SK-N-SH (cell line): ENCODE measurements around the gene PIGW. TPM values are rescaled to one million over a fixed set of nuclear protein-coding genes. Genes with fewer than 3 reads are reported as not detected.

ENCODE experiments used
- CTCF ChIA-PET: fragments of 300-600, 350-600 bp; formaldehyde crosslinking; extraction: SDS; loops from one replicate; lab custom pipeline; 2021; lab: Yijun Ruan, JAX
- POLR2A ChIA-PET: fragments of 350-600 bp; sonication (Branson Sonifier 250); formaldehyde crosslinking; extraction: SDS; loops from one replicate; lab custom pipeline; 2020; ENCODE audit warnings: antibody characterized with exemption, inconsistent platforms; lab: Yijun Ruan, JAX
- DNase-seq: peaks from one replicate; pipeline ENCODE4 v3.0.0; 2012
- H2AFZ ChIP-seq: fragments of 200-600 bp; sonication (generic); 2 replicates; pipeline ENCODE4 v1.8.1; 2016; ENCODE audit warnings: antibody characterized with exemption, mild to moderate bottlenecking, low read depth
- H3F3A ChIP-seq: fragments of 200-600 bp; sonication (generic); replicated peaks from 2 replicates; pipeline ENCODE3; 2016; ENCODE audit warnings: antibody characterized with exemption, mild to moderate bottlenecking; ENCODE audit not compliant: insufficient read depth
- H3K27ac ChIP-seq, 2 experiments: fragments of 200-500 bp in 1 of 2; fragments of 200-600 bp in 1 of 2; sonication (Bioruptor generic) in 1 of 2; sonication (generic), shearing (Covaris generic) in 1 of 2; 2 replicates each; pipeline versions ENCODE4 v1.5.1 to v1.6.1; 2014 to 2016; ENCODE audit warnings: low read depth in 2 of 2, inconsistent platforms in 1 of 2, low read length in 1 of 2, mild to moderate bottlenecking in 1 of 2, mixed read lengths in 1 of 2
- H3K27me3 ChIP-seq: fragments of 200-600 bp; sonication (generic), shearing (Covaris generic); 2 replicates; pipeline ENCODE4 v1.6.1; 2016; ENCODE audit warnings: mixed run types; ENCODE audit not compliant: insufficient read depth
- H3K36me3 ChIP-seq, 2 experiments: fragments of 200-500 bp in 1 of 2; fragments of 200-600 bp in 1 of 2; sonication (Bioruptor generic) in 1 of 2; sonication (generic) in 1 of 2; replicated peaks in 1 of 2; 2 replicates each; pipeline versions ENCODE3 to v1.5.1; 2014 to 2016; ENCODE audit warnings: low read length in 1 of 2, mild to moderate bottlenecking in 1 of 2; ENCODE audit not compliant: insufficient read depth in 2 of 2, control insufficient read depth in 1 of 2
- H3K4me1 ChIP-seq, 2 experiments: fragments of 200-500 bp in 1 of 2; fragments of 200-600 bp in 1 of 2; sonication (Bioruptor generic) in 1 of 2; sonication (generic), shearing (Covaris generic) in 1 of 2; 2 replicates each; pipeline versions ENCODE4 v1.5.1 to v1.6.1; 2014 to 2016; ENCODE audit warnings: low read depth in 1 of 2, low read length in 1 of 2, mixed run types in 1 of 2; ENCODE audit not compliant: insufficient read depth in 2 of 2, control insufficient read depth in 1 of 2
- H3K4me2 ChIP-seq: fragments of 200-600 bp; sonication (generic), shearing (Covaris generic); 2 replicates; pipeline ENCODE4 v1.6.1; 2017; ENCODE audit warnings: mixed run types
- H3K4me3 ChIP-seq, 2 experiments: fragments of 200-500 bp in 1 of 2; fragments of 200-600 bp in 1 of 2; sonication (Bioruptor generic) in 1 of 2; sonication (generic), shearing (Covaris generic) in 1 of 2; 2 replicates each; pipeline versions ENCODE4 v1.5.1 to v1.8.1; 2014 to 2016; ENCODE audit warnings: low read depth in 2 of 2, inconsistent platforms in 1 of 2, low read length in 1 of 2, mild to moderate bottlenecking in 1 of 2, mixed read lengths in 1 of 2, moderate library complexity in 1 of 2
- H3K79me2 ChIP-seq: fragments of 200-600 bp; sonication (generic); 2 replicates; pipeline ENCODE4 v1.8.1; 2017; ENCODE audit warnings: mild to moderate bottlenecking; ENCODE audit not compliant: insufficient read depth
- H3K9ac ChIP-seq: fragments of 200-600 bp; sonication (generic); 2 replicates; pipeline ENCODE4 v1.6.1; 2017; ENCODE audit warnings: mixed run types
- H3K9me2 ChIP-seq: fragments of 200-600 bp; sonication (generic); 2 replicates; pipeline ENCODE4 v1.6.1; 2017; ENCODE audit warnings: mixed run types
- H3K9me3 ChIP-seq: fragments of 200-600 bp; sonication (generic); 2 replicates; pipeline ENCODE4 v1.6.1; 2017; ENCODE audit warnings: mixed run types, mild to moderate bottlenecking, moderate library complexity
- H4K20me1 ChIP-seq: fragments of 200-600 bp; sonication (generic); 2 replicates; pipeline ENCODE4 v1.6.1; 2017; ENCODE audit warnings: mild to moderate bottlenecking, mixed run types; ENCODE audit not compliant: insufficient read depth
- ELF1 ChIP-seq: IDR thresholded peaks from 2 replicates; pipeline ENCODE4 v1.4.0; 2012
- FOXJ3 ChIP-seq: sonication (generic); formaldehyde crosslinking; IDR thresholded peaks from 2 replicates; pipeline ENCODE4 v1.5.1; 2020; ENCODE audit warnings: mild to moderate bottlenecking, missing genetic modification reagents
- FOXM1 ChIP-seq: IDR thresholded peaks from 2 replicates; pipeline ENCODE4 v1.4.0; 2012; ENCODE audit warnings: low read depth, mild to moderate bottlenecking
- GABPA ChIP-seq: IDR thresholded peaks from 2 replicates; pipeline ENCODE4 v1.4.0; 2012; ENCODE audit warnings: low read depth, mild to moderate bottlenecking
- MEF2A ChIP-seq: IDR thresholded peaks from 2 replicates; pipeline ENCODE4 v1.4.0; 2012; ENCODE audit warnings: low read depth, borderline replicate concordance
- NRF1 ChIP-seq: IDR thresholded peaks from 2 replicates; pipeline ENCODE4 v1.6.1; 2012; ENCODE audit warnings: low read depth, mild to moderate bottlenecking, low read length
- POLR2AphosphoS5 ChIP-seq: IDR thresholded peaks from 2 replicates; pipeline ENCODE4 v1.6.1; 2012; ENCODE audit warnings: low read depth, low read length
- RAD21 ChIP-seq: IDR thresholded peaks from 2 replicates; pipeline ENCODE4 v1.6.1; 2012; ENCODE audit warnings: mild to moderate bottlenecking, low read length
- RXRA ChIP-seq: IDR thresholded peaks from 2 replicates; pipeline ENCODE4 v1.4.0; 2012; ENCODE audit warnings: low read depth, mild to moderate bottlenecking, borderline replicate concordance
- TCF12 ChIP-seq: IDR thresholded peaks from 2 replicates; pipeline ENCODE4 v1.4.0; 2012
- WGBS: methylation state at CpG from one replicate; pipeline ENCODE4 v1.1.6; 2017; ENCODE audit warnings: low lambda C conversion rate; 5-methylcytosine and 5-hydroxymethylcytosine counted together
- polyA plus RNA-seq, 3 experiments: library from polyadenylated mRNA; depleted of rRNA; stranded (reverse); fragments of >200 nt; gene quantifications; 2 replicates each; pipeline ENCODE4 v1.2.3, GENCODE V29; 2012
- TF ChIP-seq, protein P1 (sequence below): IDR thresholded peaks from 2 replicates; pipeline ENCODE4 v1.6.1; 2012; ENCODE audit warnings: mild to moderate bottlenecking, low read depth, low read length, moderate library complexity
- TF ChIP-seq, protein P2 (sequence below): IDR thresholded peaks from 2 replicates; pipeline ENCODE4 v1.4.0; 2012; ENCODE audit warnings: low read depth, borderline replicate concordance
- TF ChIP-seq, protein P3 (sequence below): fragments of 150-350 bp; IDR thresholded peaks from 2 replicates; pipeline ENCODE4 v1.6.1; 2017; ENCODE audit warnings: antibody characterized with exemption, low read length, low read depth, borderline replicate concordance
- TF ChIP-seq, protein P4 (sequence below): IDR thresholded peaks from 2 replicates; pipeline ENCODE4; 2012

PIGW gene
- polyA plus RNA-seq, 1 of the 3 experiments (the other 2 are of a cell fraction), result 10.1 TPM

DNA sequence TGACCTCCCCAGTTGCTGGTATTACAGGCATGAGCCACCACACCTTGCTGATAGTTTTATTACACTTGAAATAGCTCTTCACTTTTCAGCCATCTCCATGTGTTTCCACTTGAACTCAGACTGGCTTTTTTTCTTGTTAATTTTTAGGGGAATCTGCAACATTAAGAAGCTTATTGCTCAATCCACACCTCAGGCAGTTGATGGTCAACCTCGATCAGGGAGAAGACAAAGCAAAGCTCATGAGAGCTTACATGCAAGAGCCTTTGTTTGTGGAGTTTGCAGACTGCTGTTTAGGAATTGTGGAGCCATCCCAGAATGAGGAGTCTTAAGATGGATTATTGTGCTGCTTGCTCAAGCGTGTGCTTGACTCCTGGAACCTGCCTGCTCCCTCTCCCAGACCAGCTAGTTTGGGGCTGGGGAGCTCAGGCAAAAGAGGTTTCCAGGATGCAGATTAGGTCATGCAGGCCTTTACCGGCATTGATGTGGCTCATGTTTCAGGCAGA, 39.7 kb upstream of the PIGW start (continued):
- TF ChIP-seq, protein P1, sequence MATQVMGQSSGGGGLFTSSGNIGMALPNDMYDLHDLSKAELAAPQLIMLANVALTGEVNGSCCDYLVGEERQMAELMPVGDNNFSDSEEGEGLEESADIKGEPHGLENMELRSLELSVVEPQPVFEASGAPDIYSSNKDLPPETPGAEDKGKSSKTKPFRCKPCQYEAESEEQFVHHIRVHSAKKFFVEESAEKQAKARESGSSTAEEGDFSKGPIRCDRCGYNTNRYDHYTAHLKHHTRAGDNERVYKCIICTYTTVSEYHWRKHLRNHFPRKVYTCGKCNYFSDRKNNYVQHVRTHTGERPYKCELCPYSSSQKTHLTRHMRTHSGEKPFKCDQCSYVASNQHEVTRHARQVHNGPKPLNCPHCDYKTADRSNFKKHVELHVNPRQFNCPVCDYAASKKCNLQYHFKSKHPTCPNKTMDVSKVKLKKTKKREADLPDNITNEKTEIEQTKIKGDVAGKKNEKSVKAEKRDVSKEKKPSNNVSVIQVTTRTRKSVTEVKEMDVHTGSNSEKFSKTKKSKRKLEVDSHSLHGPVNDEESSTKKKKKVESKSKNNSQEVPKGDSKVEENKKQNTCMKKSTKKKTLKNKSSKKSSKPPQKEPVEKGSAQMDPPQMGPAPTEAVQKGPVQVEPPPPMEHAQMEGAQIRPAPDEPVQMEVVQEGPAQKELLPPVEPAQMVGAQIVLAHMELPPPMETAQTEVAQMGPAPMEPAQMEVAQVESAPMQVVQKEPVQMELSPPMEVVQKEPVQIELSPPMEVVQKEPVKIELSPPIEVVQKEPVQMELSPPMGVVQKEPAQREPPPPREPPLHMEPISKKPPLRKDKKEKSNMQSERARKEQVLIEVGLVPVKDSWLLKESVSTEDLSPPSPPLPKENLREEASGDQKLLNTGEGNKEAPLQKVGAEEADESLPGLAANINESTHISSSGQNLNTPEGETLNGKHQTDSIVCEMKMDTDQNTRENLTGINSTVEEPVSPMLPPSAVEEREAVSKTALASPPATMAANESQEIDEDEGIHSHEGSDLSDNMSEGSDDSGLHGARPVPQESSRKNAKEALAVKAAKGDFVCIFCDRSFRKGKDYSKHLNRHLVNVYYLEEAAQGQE, result no peak
- TF ChIP-seq FOXJ3 (CRISPR knock-in tag), result no peak
- TF ChIP-seq ELF1, result no peak
- TF ChIP-seq, protein P2, sequence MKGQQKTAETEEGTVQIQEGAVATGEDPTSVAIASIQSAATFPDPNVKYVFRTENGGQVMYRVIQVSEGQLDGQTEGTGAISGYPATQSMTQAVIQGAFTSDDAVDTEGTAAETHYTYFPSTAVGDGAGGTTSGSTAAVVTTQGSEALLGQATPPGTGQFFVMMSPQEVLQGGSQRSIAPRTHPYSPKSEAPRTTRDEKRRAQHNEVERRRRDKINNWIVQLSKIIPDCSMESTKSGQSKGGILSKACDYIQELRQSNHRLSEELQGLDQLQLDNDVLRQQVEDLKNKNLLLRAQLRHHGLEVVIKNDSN, result no peak
- no peak for TF ChIP-seq NRF1
- TF ChIP-seq FOXM1, result no peak
- TF ChIP-seq, protein P3, sequence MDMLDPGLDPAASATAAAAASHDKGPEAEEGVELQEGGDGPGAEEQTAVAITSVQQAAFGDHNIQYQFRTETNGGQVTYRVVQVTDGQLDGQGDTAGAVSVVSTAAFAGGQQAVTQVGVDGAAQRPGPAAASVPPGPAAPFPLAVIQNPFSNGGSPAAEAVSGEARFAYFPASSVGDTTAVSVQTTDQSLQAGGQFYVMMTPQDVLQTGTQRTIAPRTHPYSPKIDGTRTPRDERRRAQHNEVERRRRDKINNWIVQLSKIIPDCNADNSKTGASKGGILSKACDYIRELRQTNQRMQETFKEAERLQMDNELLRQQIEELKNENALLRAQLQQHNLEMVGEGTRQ, result no peak
- no peak for TF ChIP-seq TCF12
- TF ChIP-seq, protein P4, sequence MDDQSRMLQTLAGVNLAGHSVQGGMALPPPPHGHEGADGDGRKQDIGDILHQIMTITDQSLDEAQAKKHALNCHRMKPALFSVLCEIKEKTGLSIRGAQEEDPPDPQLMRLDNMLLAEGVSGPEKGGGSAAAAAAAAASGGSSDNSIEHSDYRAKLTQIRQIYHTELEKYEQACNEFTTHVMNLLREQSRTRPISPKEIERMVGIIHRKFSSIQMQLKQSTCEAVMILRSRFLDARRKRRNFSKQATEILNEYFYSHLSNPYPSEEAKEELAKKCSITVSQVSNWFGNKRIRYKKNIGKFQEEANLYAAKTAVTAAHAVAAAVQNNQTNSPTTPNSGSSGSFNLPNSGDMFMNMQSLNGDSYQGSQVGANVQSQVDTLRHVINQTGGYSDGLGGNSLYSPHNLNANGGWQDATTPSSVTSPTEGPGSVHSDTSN, result no peak

DNA sequence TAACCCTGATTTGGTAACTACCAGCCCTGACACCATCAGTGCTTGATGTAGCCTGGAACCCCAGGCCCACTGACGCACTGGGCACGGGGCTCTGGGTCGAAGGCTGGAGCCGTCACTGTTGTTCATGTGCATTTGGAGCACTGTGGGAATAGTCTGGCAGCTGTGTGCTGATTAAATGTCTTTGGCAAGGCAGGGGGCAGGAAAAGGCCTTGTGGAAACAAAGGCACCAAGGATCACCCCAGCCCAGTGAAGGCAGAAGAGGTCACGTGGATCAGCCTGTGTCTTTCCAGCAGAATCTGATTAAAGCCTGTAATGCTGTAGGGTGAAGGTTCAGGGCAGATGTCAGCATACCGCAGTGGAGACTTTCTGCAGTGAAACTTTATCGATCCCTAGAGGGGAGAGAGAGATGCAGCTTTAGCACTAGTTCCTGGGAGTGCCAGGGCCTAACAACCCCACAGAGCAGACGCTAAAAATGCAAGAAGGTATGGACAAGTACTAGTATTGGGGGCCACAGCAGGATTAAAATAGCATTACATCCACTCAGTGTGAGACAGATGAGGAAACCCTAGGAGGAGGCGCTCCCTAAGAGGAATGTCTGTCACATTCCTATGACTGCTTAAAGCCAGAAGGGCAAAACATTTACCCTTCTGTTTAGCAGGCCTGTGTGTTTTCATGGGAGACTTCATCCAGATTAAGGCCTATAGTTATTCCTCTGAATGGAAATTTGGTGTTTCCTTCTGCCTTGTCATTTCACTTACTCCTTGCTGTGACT, 38.6 kb upstream of the PIGW start:
- H3K27ac ChIP-seq, result no peak overlapping the region; a peak in 1 of 4 replicates
- no peak overlapping the region for H3K9ac ChIP-seq
- H3K4me3 ChIP-seq, result no peak overlapping the region
- 94% methylated on average over 4 of the region's 9 CpGs for WGBS
- POLR2A ChIA-PET, result interaction anchor here (0.7 kb wide), 1 partner anchor 14 kb away, joined by 3 read pairs; no protein-coding TSS in a partner anchor
- peaks cover 3% of the 10 kb centered on the region; the same call in 1 of the 2 replicates for H4K20me1 ChIP-seq
- peaks cover 18% of the 10 kb centered on the region for H3K79me2 ChIP-seq
- no peak overlapping the region for H3K4me2 ChIP-seq
- peaks cover 0 to 22% of the 10 kb centered on the region in 2 experiments; a peak in 1 of 4 replicates for H3K4me1 ChIP-seq
- H2AFZ ChIP-seq, result no peak overlapping the region
- H3K9me2 ChIP-seq, result no peaks in the 10 kb centered on the region
- no peak for DNase-seq
- H3K27me3 ChIP-seq, result no peaks in the 10 kb centered on the region
- H3F3A ChIP-seq, result no peaks in the 10 kb centered on the region
- no peaks in the 10 kb centered on the region for H3K9me3 ChIP-seq
- peaks cover 46 to 65% of the 10 kb centered on the region in 2 experiments for H3K36me3 ChIP-seq
- CTCF ChIA-PET, result interaction anchor here (1.5 to 4.4 kb wide), 2 partner anchors 13 kb away, joined by 13 to 22 read pairs; no protein-coding TSS in a partner anchor
- TF ChIP-seq RXRA, result no peak
- no peak; the same call in 1 of the 2 replicates for TF ChIP-seq POLR2AphosphoS5
- TF ChIP-seq NRF1, result no peak
- TF ChIP-seq GABPA, result no peak
- TF ChIP-seq, protein P1, result no peak
- TF ChIP-seq RAD21, result no peak
- TF ChIP-seq MEF2A, result no peak
- TF ChIP-seq, protein P3, result no peak
- TF ChIP-seq, protein P2, result no peak
